GM12878 (cell line): ENCODE results near the gene PGAP3.

Experiments used
- CREB1 ChIP-seq: IDR thresholded peaks from 2 replicates; pipeline ENCODE4 v1.6.1; 2012; ENCODE audit warnings: low read depth, mild to moderate bottlenecking, inconsistent platforms
- JUND ChIP-seq: IDR thresholded peaks from 2 replicates; pipeline ENCODE4 v1.6.1; 2012; ENCODE audit warnings: low read depth, mild to moderate bottlenecking, low read length, improper control_type of control experiment, moderate library complexity
- MXI1 ChIP-seq: fragments of 150-350 bp; IDR thresholded peaks from 2 replicates; pipeline ENCODE4 v1.6.1; 2011; ENCODE audit warnings: low read depth, mild to moderate bottlenecking, inconsistent platforms, low read length, improper control_type of control experiment
- POLR2A ChIP-seq: IDR thresholded peaks from 2 replicates; pipeline ENCODE4 v1.6.1; 2011; ENCODE audit warnings: low read depth, mild to moderate bottlenecking, low read length
- TCF7 ChIP-seq: IDR thresholded peaks from 2 replicates; pipeline ENCODE4 v1.6.1; 2014; ENCODE audit warnings: antibody characterized with exemption, borderline replicate concordance

GRCh38 chr17:39667262-39667944 is 20.5 kb downstream of the PGAP3 start:
- TF ChIP-seq POLR2A: no peak
- no peak for TF ChIP-seq TCF7
- no peak for TF ChIP-seq MXI1
- no peak for TF ChIP-seq JUND
- no peak for TF ChIP-seq CREB1
